Caco-2 (cell line): ENCODE results near the gene MTG1. TPM values are rescaled to one million over a fixed set of nuclear protein-coding genes. Genes with fewer than 3 reads are reported as not detected.
"Not testable (repeated sequence)": the region's sequence is repeated elsewhere in the genome, so short reads cannot be mapped to it uniquely, and the experiment has no call there.

ENCODE experiments used
- BruUV-seq: library from RNA; stranded (reverse); fragments of 400-500 nt; replicated peaks from 2 replicates; lab custom pipeline; 2021; lab: Mats Ljungman, UMichigan
- CTCF ChIA-PET: fragments of 300-600 bp; sonication (Branson Sonifier 250); formaldehyde crosslinking; loops from one replicate; lab custom pipeline; 2022; ENCODE audit warnings: antibody characterized with exemption; lab: Charles Lee
- POLR2A ChIA-PET: fragments of 300-600 bp; sonication (Branson Sonifier 250); formaldehyde crosslinking; loops from one replicate; lab custom pipeline; 2022; ENCODE audit warnings: antibody characterized with exemption; lab: Charles Lee
- DNase-seq, 2 experiments: peaks; one replicate each; pipeline versions ENCODE4 v3.0.0 to v3.0.0-alpha.2; 2020 to 2022
- H3K27me3 ChIP-seq: replicated peaks from 2 replicates; pipeline ENCODE4 v1.6.0; 2011; ENCODE audit warnings: low read length; ENCODE audit not compliant: control insufficient read depth, insufficient read depth
- H3K36me3 ChIP-seq: 2 replicates; pipeline ENCODE4 v1.5.1; 2011; ENCODE audit warnings: low read length; ENCODE audit not compliant: control insufficient read depth, insufficient read depth
- H3K4me1 ChIP-seq: fragments of 250-450 bp; sonication (Bioruptor Pico); 2 replicates; pipeline ENCODE4 v1.5.1; 2020; ENCODE audit warnings: mild to moderate bottlenecking
- H3K4me3 ChIP-seq: 2 replicates; pipeline ENCODE4 v1.5.1; 2011; ENCODE audit warnings: low read depth, mild to moderate bottlenecking, control low read depth, low read length
- H3K9me3 ChIP-seq: fragments of 250-450 bp; sonication (Bioruptor Pico); 2 replicates; pipeline ENCODE4 v1.5.1; 2020; ENCODE audit warnings: mild to moderate bottlenecking, moderate library complexity
- H3K27ac Mint-ChIP-seq: one replicate; pipeline ENCODE4 v1.8.0; 2022; ENCODE audit warnings: mixed read lengths; ENCODE audit not compliant: unreplicated experiment
- H3K27me3 Mint-ChIP-seq: one replicate; pipeline ENCODE4 v1.8.0; 2022; ENCODE audit warnings: mixed read lengths; ENCODE audit not compliant: insufficient read depth, unreplicated experiment
- H3K36me3 Mint-ChIP-seq: one replicate; pipeline ENCODE4 v1.8.0; 2022; ENCODE audit warnings: mild to moderate bottlenecking, mixed read lengths; ENCODE audit not compliant: insufficient read depth, unreplicated experiment
- H3K4me1 Mint-ChIP-seq: one replicate; pipeline ENCODE4 v1.8.0; 2022; ENCODE audit warnings: low read depth, mixed read lengths; ENCODE audit not compliant: unreplicated experiment
- H3K4me3 Mint-ChIP-seq: one replicate; pipeline ENCODE4 v1.8.0; 2022; ENCODE audit warnings: mild to moderate bottlenecking, moderate library complexity, mixed read lengths; ENCODE audit not compliant: unreplicated experiment
- H3K9me3 Mint-ChIP-seq: one replicate; pipeline ENCODE4 v1.8.0; 2022; ENCODE audit warnings: mixed read lengths; ENCODE audit not compliant: unreplicated experiment
- intact Hi-C: fragments of 100-400 bp; cut with micrococcal nuclease; formaldehyde crosslinking; loops from one replicate; pipeline ENCODE4 v1.10.0; 2022; ENCODE audit not compliant: unreplicated experiment
- microRNA-seq: library from miRNA; unstranded; fragments of <30 nt; microRNA quantifications from one replicate; pipeline ENCODE4 v1.2.0, GENCODE V29; 2022
- total RNA-seq: library from RNA; stranded (reverse); gene quantifications from 2 replicates; pipeline ENCODE4 v1.2.3, GENCODE V29; 2022
- TF ChIP-seq, protein P1 (sequence below), 2 experiments: fragments of 200-600 bp in 1 of 2; IDR thresholded peaks; 1 replicate in 1 of 2; 2 replicates in 1 of 2; pipeline versions ENCODE4 v1.5.1 to v1.8.0; 2011 to 2022; ENCODE audit warnings: antibody characterized with exemption in 1 of 2, control low read depth in 1 of 2, inconsistent platforms in 1 of 2, low read depth in 1 of 2, low read length in 1 of 2, mild to moderate bottlenecking in 1 of 2, moderate library complexity in 1 of 2; ENCODE audit not compliant: insufficient read depth in 1 of 2, severe bottlenecking in 1 of 2, unreplicated experiment in 1 of 2

The MTG1 gene
- total RNA-seq, 1 experiment from 2014 or later = 113 TPM

DNA sequence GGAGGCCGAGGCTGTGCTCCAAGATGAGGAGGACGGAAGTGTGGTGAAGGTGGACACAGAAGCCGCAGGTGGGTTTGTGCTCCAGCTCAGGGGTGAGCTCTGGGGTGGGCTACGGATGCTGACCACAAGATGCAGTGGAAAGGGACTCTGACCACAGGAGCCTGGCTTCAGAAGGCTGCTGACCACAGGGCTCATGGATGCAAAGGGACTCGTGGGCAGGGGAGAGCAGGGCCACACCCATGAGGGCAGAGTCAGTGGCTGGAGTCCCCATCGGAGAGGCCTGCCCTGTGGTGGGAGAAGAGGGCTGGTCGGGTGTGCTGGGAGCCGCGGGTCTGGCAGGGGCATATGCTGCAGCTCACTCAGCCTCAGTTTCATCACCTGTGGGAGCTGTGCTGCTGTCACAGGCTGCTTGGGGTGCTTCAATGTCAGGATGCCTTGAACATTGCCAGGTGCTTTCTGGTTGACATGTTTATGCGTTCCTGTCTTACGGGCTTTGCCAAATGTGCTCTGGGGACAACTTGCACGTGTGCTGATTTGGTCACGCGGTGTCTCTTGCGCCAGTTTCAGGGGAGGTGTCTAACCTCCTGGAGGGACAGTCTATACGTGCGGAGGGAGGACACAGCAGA is 73.4 kb downstream of the MTG1 start:
- Mint-ChIP-seq H3K27me3 (peaks cover 15% of the 10 kb centered on the region), H3K4me1 (no peaks in the 10 kb centered on the region), H3K4me3 (no peak overlapping the region), H3K36me3 (no peaks in the 10 kb centered on the region), H3K27ac (no peak overlapping the region), H3K9me3 (peaks cover 6% of the 10 kb centered on the region)
- ChIA-PET POLR2A (no interaction called here), CTCF (no interaction called here)
- H3K9me3 ChIP-seq = peaks cover 8% of the 10 kb centered on the region; the same call in 1 of the 2 replicates
- DNase-seq = no peak
- H3K4me3 ChIP-seq = no peak overlapping the region
- no peaks in the 10 kb centered on the region for H3K4me1 ChIP-seq
- intact Hi-C loops = no loop called here
- H3K36me3 ChIP-seq = no peaks in the 10 kb centered on the region
- BruUV-seq = no TSS peak
- TF ChIP-seq, protein P1, sequence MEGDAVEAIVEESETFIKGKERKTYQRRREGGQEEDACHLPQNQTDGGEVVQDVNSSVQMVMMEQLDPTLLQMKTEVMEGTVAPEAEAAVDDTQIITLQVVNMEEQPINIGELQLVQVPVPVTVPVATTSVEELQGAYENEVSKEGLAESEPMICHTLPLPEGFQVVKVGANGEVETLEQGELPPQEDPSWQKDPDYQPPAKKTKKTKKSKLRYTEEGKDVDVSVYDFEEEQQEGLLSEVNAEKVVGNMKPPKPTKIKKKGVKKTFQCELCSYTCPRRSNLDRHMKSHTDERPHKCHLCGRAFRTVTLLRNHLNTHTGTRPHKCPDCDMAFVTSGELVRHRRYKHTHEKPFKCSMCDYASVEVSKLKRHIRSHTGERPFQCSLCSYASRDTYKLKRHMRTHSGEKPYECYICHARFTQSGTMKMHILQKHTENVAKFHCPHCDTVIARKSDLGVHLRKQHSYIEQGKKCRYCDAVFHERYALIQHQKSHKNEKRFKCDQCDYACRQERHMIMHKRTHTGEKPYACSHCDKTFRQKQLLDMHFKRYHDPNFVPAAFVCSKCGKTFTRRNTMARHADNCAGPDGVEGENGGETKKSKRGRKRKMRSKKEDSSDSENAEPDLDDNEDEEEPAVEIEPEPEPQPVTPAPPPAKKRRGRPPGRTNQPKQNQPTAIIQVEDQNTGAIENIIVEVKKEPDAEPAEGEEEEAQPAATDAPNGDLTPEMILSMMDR (IDR thresholded peaks at IDR 0.05; ENCODE audit: insufficient read depth in 1 of 2, low read depth in 1 of 2, low read length in 1 of 2, severe bottlenecking in 1 of 2, unreplicated experiment in 1 of 2) = no peak
- no peaks in the 10 kb centered on the region for H3K27me3 ChIP-seq

DNA sequence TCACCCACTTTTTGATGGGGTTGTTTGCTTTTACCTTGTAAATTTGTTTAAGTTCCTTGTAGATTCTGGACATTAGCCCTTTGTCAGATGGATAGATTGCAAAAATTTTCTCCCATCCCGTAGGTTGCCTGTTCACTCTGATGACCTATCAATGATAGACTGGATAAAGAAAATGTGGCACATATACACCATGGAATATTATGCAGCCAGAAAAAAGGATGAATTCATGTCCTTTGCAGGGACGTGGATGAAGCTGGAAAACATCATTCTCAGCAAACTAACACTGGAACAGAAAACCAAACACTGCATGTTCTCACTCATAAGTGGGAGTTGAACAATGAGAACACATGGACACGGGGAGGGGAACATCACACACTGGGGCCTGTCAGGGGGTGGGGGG is 75.2 kb downstream of the MTG1 start:
- H3K9me3 ChIP-seq, CTCF ChIA-PET, H3K4me3 ChIP-seq, H3K4me3 Mint-ChIP-seq, DNase-seq, intact Hi-C loops, H3K27ac Mint-ChIP-seq, BruUV-seq, H3K4me1 ChIP-seq, POLR2A ChIA-PET, H3K27me3 ChIP-seq, H3K4me1 Mint-ChIP-seq, H3K36me3 Mint-ChIP-seq, H3K9me3 Mint-ChIP-seq, H3K36me3 ChIP-seq: not testable (repeated sequence)
- H3K27me3 Mint-ChIP-seq = peaks cover 19% of the 10 kb centered on the region

DNA sequence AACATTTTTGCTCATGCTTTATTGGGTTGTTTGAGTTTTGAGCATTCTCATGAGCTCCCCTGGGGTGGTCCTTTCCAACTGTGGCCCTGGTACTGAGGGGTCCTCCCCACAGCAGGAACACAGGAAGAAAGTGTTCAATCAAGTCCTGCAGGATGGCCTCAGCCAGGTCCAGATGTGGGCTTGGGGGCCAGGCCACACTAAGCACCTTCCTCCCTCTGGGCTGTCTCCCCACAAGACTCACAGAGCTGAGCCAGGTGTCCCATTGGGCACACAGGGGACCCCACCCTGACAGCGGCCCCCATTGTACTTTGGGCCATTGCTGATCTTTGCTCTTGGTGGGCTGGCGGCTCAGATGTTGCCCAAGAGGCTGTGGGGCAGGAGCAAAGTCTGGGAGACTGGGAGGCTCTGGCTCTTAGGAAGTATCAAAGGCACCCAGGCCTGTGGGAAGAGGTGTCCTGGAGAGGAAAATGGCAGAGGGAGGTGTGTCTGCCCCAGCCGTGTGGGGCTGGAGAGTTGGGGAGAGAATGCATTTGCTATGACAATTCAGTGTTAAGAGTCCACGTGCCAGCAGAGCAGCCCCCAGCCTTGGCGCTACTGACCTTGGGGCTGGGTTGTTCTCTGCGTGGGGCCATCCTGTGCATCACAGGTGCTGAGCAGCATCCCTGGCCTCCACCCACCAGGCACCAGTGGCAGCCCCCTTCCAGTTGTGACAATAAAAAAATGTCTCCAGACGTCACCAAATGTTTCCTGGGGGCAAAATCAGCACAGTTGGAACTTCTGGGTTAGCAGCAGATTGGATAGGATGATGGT is 77.5 kb downstream of the MTG1 start:
- TF ChIP-seq, protein P1 (IDR thresholded peaks at IDR 0.05; ENCODE audit: insufficient read depth in 1 of 2, low read depth in 1 of 2, low read length in 1 of 2, severe bottlenecking in 1 of 2, unreplicated experiment in 1 of 2) = no peak
- H3K27ac Mint-ChIP-seq = no peak overlapping the region
- H3K36me3 Mint-ChIP-seq = no peaks in the 10 kb centered on the region
- peaks cover 3% of the 10 kb centered on the region; the same call in 1 of the 2 replicates for H3K9me3 ChIP-seq
- no peak overlapping the region for H3K4me3 ChIP-seq
- no peaks in the 10 kb centered on the region for H3K4me1 Mint-ChIP-seq
- no peaks in the 10 kb centered on the region for H3K36me3 ChIP-seq
- H3K9me3 Mint-ChIP-seq = no peaks in the 10 kb centered on the region
- no peak for DNase-seq
- no peak overlapping the region for H3K4me3 Mint-ChIP-seq
- BruUV-seq = no TSS peak
- H3K4me1 ChIP-seq = no peaks in the 10 kb centered on the region
- peaks cover 3% of the 10 kb centered on the region for H3K27me3 ChIP-seq
- CTCF ChIA-PET = no interaction called here
- POLR2A ChIA-PET = no interaction called here
- intact Hi-C loops = no loop called here
- peaks cover 28% of the 10 kb centered on the region for H3K27me3 Mint-ChIP-seq

Small RNAs within 50 kb of the gene (microRNA-seq; reads per million reads assigned to microRNA genes)
- 19.3 reads per million, percentile 56 among the genes with 10 or more reads in this experiment for gene MIR3944

Other genes starting within 250 kb of the MTG1 start
- gene KNDC1, start 233.9 kb upstream of the MTG1 start, total RNA-seq = 1.5 and 3.2 TPM in 2 replicates
- not detected in 2 replicates for gene UTF1, start 163.9 kb upstream of the MTG1 start, total RNA-seq
- gene VENTX, start 156.3 kb upstream of the MTG1 start, total RNA-seq = 0.12 TPM in 1 of 2 replicates, not detected in the other
- gene ADAM8, start 117.3 kb upstream of the MTG1 start, total RNA-seq = 13.4 and 16.8 TPM in 2 replicates
- gene TUBGCP2, start 85.3 kb upstream of the MTG1 start, total RNA-seq = 92.2 and 93.3 TPM in 2 replicates
- 98.5 and 112 TPM in 2 replicates for gene ZNF511, start 85.2 kb upstream of the MTG1 start, total RNA-seq
- gene CALY, start 57.3 kb upstream of the MTG1 start, total RNA-seq = not detected in 2 replicates
- gene PRAP1, start 46.8 kb upstream of the MTG1 start, total RNA-seq = 0.34 TPM in 1 of 2 replicates, not detected in the other
- gene FUOM, start 36.1 kb upstream of the MTG1 start, total RNA-seq = 108 and 119 TPM in 2 replicates
- gene ECHS1, start 20.8 kb upstream of the MTG1 start, total RNA-seq = 232 and 247 TPM in 2 replicates
- gene PAOX, start 14.9 kb upstream of the MTG1 start, total RNA-seq = 6.7 and 7.3 TPM in 2 replicates
- not detected in 2 replicates for gene SPRN, start 30.5 kb downstream of the MTG1 start, total RNA-seq
- 0.70 and 0.73 TPM in 2 replicates for gene SCART1, start 59.8 kb downstream of the MTG1 start, total RNA-seq
- 0.23 TPM in 1 of 2 replicates, not detected in the other for gene CYP2E1, start 133.2 kb downstream of the MTG1 start, total RNA-seq
- gene SYCE1, start 171.4 kb downstream of the MTG1 start, total RNA-seq = not detected in 2 replicates
- gene FRG2B, start 232.6 kb downstream of the MTG1 start, total RNA-seq = not detected in 2 replicates